CD4-positive, alpha-beta memory T cell (primary cell): Measurements from ENCODE around the gene RITA1. TPM values are rescaled to one million over a fixed set of nuclear protein-coding genes. Genes with fewer than 3 reads are reported as not detected.

Source experiments
- CTCF ChIA-PET: fragments of 350-600 bp; sonication (Branson Sonifier 250); formaldehyde crosslinking; loops from one replicate; lab custom pipeline; 2021; ENCODE audit warnings: inconsistent platforms; ENCODE audit not compliant: partially characterized antibody; lab: Charles Lee
- POLR2A ChIA-PET: fragments of 350-600 bp; sonication (Branson Sonifier 250); formaldehyde crosslinking; loops from one replicate; lab custom pipeline; 2021; ENCODE audit not compliant: partially characterized antibody; lab: Charles Lee
- DNase-seq, 5 donors: peaks; one replicate each; pipeline versions ENCODE4 v3.0.0 to v3.0.0-alpha.2; 2020 to 2022; ENCODE audit warnings: mixed read lengths in 1 of 5
- H3K27ac ChIP-seq: one replicate; pipeline ENCODE4 v1.7.0; 2013; ENCODE audit warnings: low read depth, low read length
- H3K27me3 ChIP-seq: 2 replicates; pipeline ENCODE4 v1.7.0; 2013; ENCODE audit warnings: mild to moderate bottlenecking, low read length, moderate library complexity; ENCODE audit not compliant: insufficient read depth
- H3K36me3 ChIP-seq: 2 replicates; pipeline ENCODE4 v1.7.0; 2013; ENCODE audit warnings: mild to moderate bottlenecking, low read length, moderate library complexity; ENCODE audit not compliant: insufficient read depth
- H3K4me1 ChIP-seq: 2 replicates; pipeline ENCODE4 v1.7.0; 2013; ENCODE audit warnings: mild to moderate bottlenecking, low read length, moderate library complexity; ENCODE audit not compliant: insufficient read depth
- H3K4me3 ChIP-seq, 2 donors: one replicate each; pipeline ENCODE4 v1.7.0; 2013; ENCODE audit warnings: low read length in 2 of 2, mild to moderate bottlenecking in 1 of 2
- H3K9me3 ChIP-seq, 2 donors: one replicate each; pipeline ENCODE4 v1.7.0; 2013; ENCODE audit warnings: low read length in 2 of 2, control low read depth in 1 of 2; ENCODE audit not compliant: control insufficient read depth in 1 of 2
- H3K27ac Mint-ChIP-seq, 7 donors: one replicate each; pipeline ENCODE4 v1.8.0; 2020 to 2021; ENCODE audit warnings: mixed read lengths in 7 of 7, mild to moderate bottlenecking in 6 of 7, inconsistent platforms in 3 of 7, moderate library complexity in 3 of 7
- H3K27me3 Mint-ChIP-seq, 2 donors: one replicate each; pipeline ENCODE4 v1.8.0; 2020 to 2021; ENCODE audit warnings: mixed read lengths in 2 of 2
- H3K36me3 Mint-ChIP-seq, 2 donors: one replicate each; pipeline ENCODE4 v1.8.0; 2020 to 2021; ENCODE audit warnings: mixed read lengths in 2 of 2, inconsistent platforms in 1 of 2, mild to moderate bottlenecking in 1 of 2
- H3K4me1 Mint-ChIP-seq, 4 donors: one replicate each; pipeline ENCODE4 v1.8.0; 2020 to 2021; ENCODE audit warnings: mixed read lengths in 4 of 4, mild to moderate bottlenecking in 1 of 4
- H3K4me3 Mint-ChIP-seq, 8 donors: one replicate each; pipeline ENCODE4 v1.8.0; 2020 to 2021; ENCODE audit warnings: mixed read lengths in 8 of 8, mild to moderate bottlenecking in 7 of 8, moderate library complexity in 6 of 8, inconsistent platforms in 3 of 8
- H3K9me3 Mint-ChIP-seq, 8 donors: one replicate each; pipeline ENCODE4 v1.8.0; 2020 to 2021; ENCODE audit warnings: mixed read lengths in 8 of 8, mild to moderate bottlenecking in 5 of 8, inconsistent platforms in 3 of 8, moderate library complexity in 1 of 8
- intact Hi-C: fragments of 100-400 bp; cut with micrococcal nuclease; formaldehyde crosslinking; loops from one replicate; pipeline ENCODE4 v1.15.1; 2023
- polyA plus RNA-seq, 2 donors: library from polyadenylated mRNA; unstranded; fragments of 300-500 nt; fragmentation: Illumina TruSeq; gene quantifications; one replicate each; pipeline ENCODE4 v1.2.3, GENCODE V29; 2021
- total RNA-seq, 2 experiments: library from RNA; stranded (reverse); gene quantifications; one replicate each; pipeline ENCODE4 v1.2.3, GENCODE V29; 2021

Gene RITA1
- total and polyA plus RNA-seq, 4 experiments from 2014 or later = 12.8 to 25.9 (median 16.8) TPM

- no peak for DNase-seq
- H3K4me3 Mint-ChIP-seq = no peak overlapping the region
- no peaks in the 10 kb centered on the region for H3K27me3 Mint-ChIP-seq
- Histone ChIP-seq H3K27ac (no peak overlapping the region), H3K4me1 (peaks cover 60% of the 10 kb centered on the region), H3K36me3 (no peaks in the 10 kb centered on the region), H3K27me3 (no peaks in the 10 kb centered on the region), H3K4me3 (no peak overlapping the region), H3K9me3 (no peaks in the 10 kb centered on the region)
- H3K4me1 Mint-ChIP-seq = peaks cover 23 to 64% (median 41%) of the 10 kb centered on the region in 4 donors
- H3K36me3 Mint-ChIP-seq = peaks cover 20 to 29% of the 10 kb centered on the region in 2 donors
- intact Hi-C loops = no loop called here
- POLR2A ChIA-PET = interaction anchor here (2.7 kb wide), 1 partner anchor 7 kb away, joined by 16 read pairs; the partner anchor contains the start of gene TPCN1
- peak overlapping the region in 4 of 7 donors; percentile 19 to 87 (median 56) for H3K27ac Mint-ChIP-seq
- CTCF ChIA-PET = no interaction called here
- H3K9me3 Mint-ChIP-seq = no peaks in the 10 kb centered on the region
These were observed 42.3 kb downstream of the RITA1 start for GRCh38 chr12:113227686-113228391.

GRCh38 chr12:113228394-113229028, 43.0 kb downstream of the RITA1 start:
- intact Hi-C loops = no loop called here
- Mint-ChIP-seq H3K9me3 (no peaks in the 10 kb centered on the region), H3K27me3 (no peaks in the 10 kb centered on the region), H3K36me3 (peaks cover 26 to 31% of the 10 kb centered on the region in 2 donors), H3K27ac (peak overlapping the region in 5 of 7 donors; percentile 37 to 87 (median 53)), H3K4me1 (peaks cover 23 to 64% (median 41%) of the 10 kb centered on the region in 4 donors), H3K4me3 (peak overlapping the region in 1 of 8 donors; percentile 17)
- no peaks in the 10 kb centered on the region for H3K27me3 ChIP-seq
- no peak overlapping the region for H3K4me3 ChIP-seq
- no peaks in the 10 kb centered on the region for H3K9me3 ChIP-seq
- ChIA-PET CTCF (interaction anchor here (0.6 to 1.7 kb wide), 2 partner anchors 31 to 682 kb away, joined by 3 to 4 read pairs; no protein-coding TSS in a partner anchor), POLR2A (interaction anchor here (2.7 kb wide), 1 partner anchor 8 kb away, joined by 16 read pairs; the partner anchor contains the start of gene TPCN1)
- no peak overlapping the region for H3K27ac ChIP-seq
- peaks cover 61% of the 10 kb centered on the region for H3K4me1 ChIP-seq
- DNase-seq = no peak
- H3K36me3 ChIP-seq = no peaks in the 10 kb centered on the region

- H3K27ac ChIP-seq = no peak overlapping the region
- H3K27me3 Mint-ChIP-seq = no peaks in the 10 kb centered on the region
- POLR2A ChIA-PET = interaction anchor here (0.9 to 2.7 kb wide), 5 partner anchors 10 to 45 kb away, joined by 3 to 16 read pairs (median 3); partner anchors contain the start of genes RITA1 and TPCN1
- peaks cover 62% of the 10 kb centered on the region for H3K4me1 ChIP-seq
- CTCF ChIA-PET = interaction anchor here (0.6 to 1.7 kb wide), 2 partner anchors 9 to 41 kb away, joined by 3 to 4 read pairs; no protein-coding TSS in a partner anchor
- no peaks in the 10 kb centered on the region for H3K9me3 ChIP-seq
- H3K4me3 ChIP-seq = no peak overlapping the region
- no peaks in the 10 kb centered on the region for H3K9me3 Mint-ChIP-seq
- DNase-seq = no peak
- intact Hi-C loops = no loop called here
- H3K4me1 Mint-ChIP-seq = peaks cover 24 to 69% (median 40%) of the 10 kb centered on the region in 4 donors
- H3K36me3 Mint-ChIP-seq = peaks cover 33 to 38% of the 10 kb centered on the region in 2 donors
- H3K36me3 ChIP-seq = no peaks in the 10 kb centered on the region
- H3K4me3 Mint-ChIP-seq = peak overlapping the region in 6 of 8 donors; percentile 18 to 71 (median 46)
- no peaks in the 10 kb centered on the region for H3K27me3 ChIP-seq
- H3K27ac Mint-ChIP-seq = peak overlapping the region in 5 of 7 donors; percentile 43 to 87 (median 63)
These were observed 45.1 kb downstream of the RITA1 start for GRCh38 chr12:113230315-113231234.

- ChIA-PET POLR2A (interaction anchor here (1.1 kb wide), 1 partner anchor 37 kb away, joined by 3 read pairs; no protein-coding TSS in a partner anchor), CTCF (interaction anchor here (1.0 to 2.1 kb wide), 3 partner anchors 8 to 35 kb away, joined by 3 to 17 read pairs (median 5); no protein-coding TSS in a partner anchor)
- peaks cover 37 to 39% of the 10 kb centered on the region in 2 donors for H3K36me3 Mint-ChIP-seq
- intact Hi-C loops = no loop called here
- no peaks in the 10 kb centered on the region for H3K9me3 ChIP-seq
- H3K27me3 ChIP-seq = no peaks in the 10 kb centered on the region
- no peak for DNase-seq
- no peaks in the 10 kb centered on the region for H3K36me3 ChIP-seq
- H3K27ac ChIP-seq = no peak overlapping the region
- peaks cover 62% of the 10 kb centered on the region for H3K4me1 ChIP-seq
- no peak overlapping the region for H3K4me3 ChIP-seq
- H3K4me1 Mint-ChIP-seq = peaks cover 25 to 73% (median 40%) of the 10 kb centered on the region in 4 donors
- H3K27ac Mint-ChIP-seq = no peak overlapping the region
- H3K9me3 Mint-ChIP-seq = no peaks in the 10 kb centered on the region
- H3K4me3 Mint-ChIP-seq = peak overlapping the region in 1 of 8 donors; percentile 20
- no peaks in the 10 kb centered on the region for H3K27me3 Mint-ChIP-seq
These were observed 45.9 kb downstream of the RITA1 start for GRCh38 chr12:113231235-113232088.

GRCh38 chr12:113232089-113232839, 46.7 kb downstream of the RITA1 start:
- H3K4me1 ChIP-seq = peaks cover 62% of the 10 kb centered on the region
- peak overlapping the region; percentile 8 for H3K27ac ChIP-seq
- Mint-ChIP-seq H3K4me1 (peaks cover 27 to 71% (median 41%) of the 10 kb centered on the region in 4 donors), H3K27me3 (no peaks in the 10 kb centered on the region), H3K4me3 (peak overlapping the region in 4 of 8 donors; percentile 27 to 83 (median 30)), H3K36me3 (peaks cover 36 to 39% of the 10 kb centered on the region in 2 donors), H3K9me3 (no peaks in the 10 kb centered on the region), H3K27ac (peak overlapping the region in 3 of 7 donors; percentile 42 to 71 (median 53))
- no peak overlapping the region for H3K4me3 ChIP-seq
- intact Hi-C loops = no loop called here
- no peaks in the 10 kb centered on the region for H3K27me3 ChIP-seq
- POLR2A ChIA-PET = interaction anchor here (1.1 to 1.7 kb wide), 2 partner anchors 10 to 37 kb away, joined by 3 to 15 read pairs; partner anchors contain the start of gene TPCN1
- DNase-seq = no peak
- no peaks in the 10 kb centered on the region for H3K36me3 ChIP-seq
- CTCF ChIA-PET = interaction anchor here (1.0 to 2.1 kb wide), 6 partner anchors 9 to 58 kb away, joined by 3 to 17 read pairs (median 3); no protein-coding TSS in a partner anchor
- H3K9me3 ChIP-seq = no peaks in the 10 kb centered on the region
